Tibial nerve (tissue), 3 donors: ENCODE results near the gene CNTNAP3B.
"Not testable (repeated sequence)": the region's sequence is repeated elsewhere in the genome, so short reads cannot be mapped to it uniquely, and the experiment has no call there.

Source experiments
- EP300 ChIP-seq, 2 donors: sonication (generic); formaldehyde crosslinking; IDR thresholded peaks; one replicate each; pipeline ENCODE4 v1.6.1; 2017; ENCODE audit warnings: antibody characterized with exemption in 2 of 2, mild to moderate bottlenecking in 1 of 2
- POLR2A ChIP-seq, 2 donors: fragments of 450-650 bp; IDR thresholded peaks; one replicate each; pipeline ENCODE4 v1.6.1; 2017; ENCODE audit warnings: antibody characterized with exemption in 2 of 2, mild to moderate bottlenecking in 2 of 2, moderate library complexity in 2 of 2

GRCh38 chr9:42018220-42018922 lies 110.9 kb downstream of the CNTNAP3B start:
- TF ChIP-seq EP300, POLR2A (IDR thresholded peaks at IDR 0.05): not testable (repeated sequence)
